ENCODE measurements around the gene CTNNBL1.

- no peak for TF ChIP-seq CTCF (IDR thresholded peaks at IDR 0.05)
- TF ChIP-seq POLR2AphosphoS5 (IDR thresholded peaks at IDR 0.05): no peak
- no peak for TF ChIP-seq EP300 (IDR thresholded peaks at IDR 0.05)
- TF ChIP-seq POLR2A (IDR thresholded peaks at IDR 0.05; ENCODE audit: low read depth): no peak
Measured at GRCh38 chr20:37877832-37878772, 184.3 kb downstream of the CTNNBL1 start.

All from esophagus muscularis mucosa (tissue), 4 donors.